Measurements from ENCODE around the gene PYGM.

Gene PYGM

DNA sequence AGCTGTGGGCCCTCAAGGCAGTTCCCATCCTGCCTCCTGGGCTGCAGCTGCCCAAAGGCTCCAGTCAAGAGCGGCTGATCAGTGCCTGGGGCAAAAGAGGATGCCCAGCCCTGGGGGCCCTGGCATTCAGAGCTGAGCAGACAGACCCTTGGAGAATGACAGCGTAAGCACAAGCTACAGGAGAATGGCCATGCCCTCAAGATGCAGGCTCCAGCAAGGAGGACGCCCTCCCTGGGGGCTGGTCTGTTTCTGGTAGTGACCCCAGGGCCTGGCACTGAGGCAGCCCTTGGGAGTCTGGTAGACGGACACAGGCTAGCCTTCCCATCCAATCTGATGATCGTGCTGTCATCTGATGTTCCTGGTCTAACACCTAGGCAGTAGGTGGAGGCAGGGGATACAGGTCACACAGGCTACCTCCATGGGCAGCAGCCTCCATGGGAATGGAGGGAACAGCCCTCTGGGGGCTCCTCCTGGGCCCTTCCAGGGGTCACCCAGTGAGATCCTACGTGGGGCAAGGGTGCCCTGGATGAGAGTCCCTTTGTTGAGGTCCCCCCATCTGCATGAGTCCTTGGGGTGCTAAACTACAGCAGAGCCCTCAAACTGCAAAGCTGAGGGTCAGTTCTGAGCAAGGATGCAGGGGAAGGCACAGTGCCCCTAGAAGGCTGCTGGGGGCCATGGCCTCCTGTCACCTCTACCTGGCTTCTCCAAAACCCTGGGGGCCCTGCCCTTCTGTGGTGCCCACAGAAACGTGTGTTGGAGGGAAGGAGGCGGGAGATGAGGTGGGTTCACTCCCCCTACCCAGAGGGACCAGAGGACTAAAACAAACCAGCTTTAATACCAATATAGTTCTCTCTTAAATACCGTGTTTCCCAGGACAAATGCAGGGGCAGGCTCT is 28.8 kb upstream of the PYGM start:
- peaks cover 8% of the 10 kb centered on the region for H3K36me3 ChIP-seq
- no peak overlapping the region for H3K4me3 ChIP-seq (ENCODE audit: low read depth, low read length)
- H3K9me3 ChIP-seq (ENCODE audit: severe bottlenecking), result no peaks in the 10 kb centered on the region
- H3K27me3 ChIP-seq (ENCODE audit: insufficient read depth, low read depth, severe bottlenecking), result no peaks in the 10 kb centered on the region
- TF ChIP-seq, protein P1, sequence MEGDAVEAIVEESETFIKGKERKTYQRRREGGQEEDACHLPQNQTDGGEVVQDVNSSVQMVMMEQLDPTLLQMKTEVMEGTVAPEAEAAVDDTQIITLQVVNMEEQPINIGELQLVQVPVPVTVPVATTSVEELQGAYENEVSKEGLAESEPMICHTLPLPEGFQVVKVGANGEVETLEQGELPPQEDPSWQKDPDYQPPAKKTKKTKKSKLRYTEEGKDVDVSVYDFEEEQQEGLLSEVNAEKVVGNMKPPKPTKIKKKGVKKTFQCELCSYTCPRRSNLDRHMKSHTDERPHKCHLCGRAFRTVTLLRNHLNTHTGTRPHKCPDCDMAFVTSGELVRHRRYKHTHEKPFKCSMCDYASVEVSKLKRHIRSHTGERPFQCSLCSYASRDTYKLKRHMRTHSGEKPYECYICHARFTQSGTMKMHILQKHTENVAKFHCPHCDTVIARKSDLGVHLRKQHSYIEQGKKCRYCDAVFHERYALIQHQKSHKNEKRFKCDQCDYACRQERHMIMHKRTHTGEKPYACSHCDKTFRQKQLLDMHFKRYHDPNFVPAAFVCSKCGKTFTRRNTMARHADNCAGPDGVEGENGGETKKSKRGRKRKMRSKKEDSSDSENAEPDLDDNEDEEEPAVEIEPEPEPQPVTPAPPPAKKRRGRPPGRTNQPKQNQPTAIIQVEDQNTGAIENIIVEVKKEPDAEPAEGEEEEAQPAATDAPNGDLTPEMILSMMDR (IDR thresholded peaks at IDR 0.05; ENCODE audit: low read depth, low read length), result no peak
- no peak for DNase-seq
- no peak overlapping the region for H3K27ac ChIP-seq

GRCh38 chr11:64787526-64788320 is 27.9 kb upstream of the PYGM start:
- Histone ChIP-seq H3K4me3 (ENCODE audit: low read depth, low read length) (no peak overlapping the region), H3K27ac (no peak overlapping the region), H3K27me3 (ENCODE audit: insufficient read depth, low read depth, severe bottlenecking) (no peaks in the 10 kb centered on the region), H3K9me3 (ENCODE audit: severe bottlenecking) (no peaks in the 10 kb centered on the region), H3K36me3 (peaks cover 8% of the 10 kb centered on the region)
- peak; percentile 76 for DNase-seq
- TF ChIP-seq, protein P1 (IDR thresholded peaks at IDR 0.05; ENCODE audit: low read depth, low read length), result peak; percentile 93

DNA sequence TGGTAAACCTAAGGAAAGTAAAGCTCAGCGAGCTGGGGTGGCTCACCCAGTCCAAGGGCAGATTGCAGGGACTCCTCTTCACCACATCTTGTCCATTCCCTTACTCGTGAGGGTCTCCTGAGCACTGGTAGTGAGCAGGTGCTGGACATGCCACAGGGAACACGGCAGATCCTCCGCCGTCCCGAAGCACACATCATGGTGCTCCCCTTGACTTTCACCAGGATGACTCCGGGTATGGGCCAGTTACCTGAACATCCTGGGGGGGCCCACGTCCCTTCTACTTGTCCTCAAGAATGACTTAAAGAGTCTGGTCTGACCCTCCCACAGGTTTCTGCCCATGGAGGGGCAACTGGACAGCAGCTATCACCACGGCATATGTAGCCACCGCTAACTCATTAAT is 26.5 kb upstream of the PYGM start:
- Histone ChIP-seq H3K36me3 (peaks cover 8% of the 10 kb centered on the region), H3K4me3 (ENCODE audit: low read depth, low read length) (no peak overlapping the region), H3K9me3 (ENCODE audit: severe bottlenecking) (no peaks in the 10 kb centered on the region), H3K27me3 (ENCODE audit: insufficient read depth, low read depth, severe bottlenecking) (no peaks in the 10 kb centered on the region), H3K27ac (no peak overlapping the region)
- no peak for DNase-seq
- TF ChIP-seq, protein P1 (IDR thresholded peaks at IDR 0.05; ENCODE audit: low read depth, low read length), result no peak

DNA sequence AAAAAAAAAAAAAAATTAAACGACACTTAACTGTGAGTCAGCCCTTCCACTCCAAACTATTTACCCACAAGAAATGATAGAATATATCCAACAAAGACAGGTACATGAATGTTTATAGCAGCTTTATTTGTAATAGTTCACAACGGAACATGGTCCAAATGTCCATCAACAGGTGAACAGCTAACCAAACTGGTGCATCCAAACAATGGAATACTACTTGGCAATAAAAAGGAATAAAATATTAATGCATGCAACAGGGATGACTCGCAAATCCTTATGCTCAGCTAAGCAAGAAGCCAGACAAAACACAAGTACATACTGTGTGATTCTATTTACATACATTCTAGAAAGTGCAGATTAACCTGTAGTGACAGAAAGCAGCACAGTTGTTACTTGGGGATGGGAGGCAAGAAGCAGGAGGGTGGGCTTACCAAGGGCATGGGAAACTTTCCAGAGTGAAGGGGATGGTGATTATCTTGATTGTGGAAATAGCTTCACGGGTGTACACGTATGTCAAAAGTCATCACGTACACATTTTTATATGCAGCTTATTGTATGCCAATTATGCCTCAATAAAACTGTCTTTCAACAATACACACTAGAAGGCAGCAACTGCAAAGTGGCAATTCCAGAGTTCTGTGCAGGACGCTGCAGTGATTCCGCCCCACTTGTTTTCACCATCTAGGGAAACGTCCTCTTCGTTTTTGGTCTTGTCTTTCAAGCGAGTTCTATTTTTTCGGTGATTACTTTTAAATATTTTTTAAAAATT is 25.2 kb upstream of the PYGM start:
- H3K27ac ChIP-seq, result no peak overlapping the region
- no peaks in the 10 kb centered on the region for H3K9me3 ChIP-seq (ENCODE audit: severe bottlenecking)
- no peak overlapping the region for H3K4me3 ChIP-seq (ENCODE audit: low read depth, low read length)
- no peak for DNase-seq
- TF ChIP-seq, protein P1 (IDR thresholded peaks at IDR 0.05; ENCODE audit: low read depth, low read length), result no peak
- peaks cover 19% of the 10 kb centered on the region for H3K36me3 ChIP-seq
- H3K27me3 ChIP-seq (ENCODE audit: insufficient read depth, low read depth, severe bottlenecking), result no peaks in the 10 kb centered on the region

DNA sequence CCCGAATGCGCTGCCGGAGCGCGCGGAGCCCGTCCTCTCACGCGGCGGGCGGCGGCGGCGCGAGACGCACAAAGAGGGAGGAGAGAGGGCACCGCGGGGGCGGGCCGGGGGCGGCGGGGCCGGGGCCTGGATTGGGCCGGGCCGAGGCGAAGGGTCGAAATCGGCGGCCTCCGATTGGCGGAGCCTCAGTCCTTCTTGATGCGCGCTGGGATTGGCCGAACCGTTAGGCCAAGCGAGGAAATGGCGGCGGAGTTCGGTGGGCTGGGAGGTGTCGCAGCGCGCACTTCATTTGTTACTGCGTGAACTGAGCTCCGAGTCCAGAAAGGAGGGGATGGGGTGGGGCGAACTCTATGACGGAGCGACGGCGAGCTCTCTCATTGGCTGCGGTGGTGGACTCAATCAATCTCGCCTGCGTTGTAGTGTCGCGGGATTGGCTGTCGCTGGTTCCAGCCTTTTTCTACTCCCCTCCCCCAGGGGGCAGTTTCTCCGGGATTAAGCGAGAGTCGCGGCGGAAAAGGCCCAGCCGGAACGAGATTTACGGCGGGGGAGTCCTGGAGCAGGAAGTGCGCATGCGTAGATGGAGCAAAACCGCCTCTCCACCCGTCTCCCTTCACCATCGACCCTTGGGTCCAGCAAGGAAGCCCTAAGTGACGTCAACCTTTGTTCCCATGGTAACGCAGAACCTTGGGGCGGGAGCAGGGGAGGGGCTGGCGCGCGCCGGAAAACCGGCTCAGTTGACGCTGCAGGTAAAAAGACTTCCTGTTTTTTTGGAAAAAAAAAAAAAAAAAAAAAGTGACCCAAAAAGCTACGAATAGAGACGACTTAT is 18.9 kb upstream of the PYGM start, which contains the start of gene SF1:
TSS of gene SF1 (minus strand) at position 70 of the 826 bp plus-strand sequence. CDS start 150 bp downstream, outside the sequence.
- TF ChIP-seq, protein P1 (IDR thresholded peaks at IDR 0.05; ENCODE audit: low read depth, low read length), result no peak
- Histone ChIP-seq H3K27me3 (ENCODE audit: insufficient read depth, low read depth, severe bottlenecking) (no peaks in the 10 kb centered on the region), H3K27ac (peak within 1 kb of the TSS; percentile 99), H3K4me3 (ENCODE audit: low read depth, low read length) (peak within 1 kb of the TSS; percentile 97), H3K36me3 (peaks cover 51% of the 10 kb centered on the region), H3K9me3 (ENCODE audit: severe bottlenecking) (no peaks in the 10 kb centered on the region)
- peak; percentile 99 for DNase-seq
